ENCODE measurements around the gene TRPM4.
A peak's percentile ranks its signal among the peaks of the same experiment; 100 is the strongest.

Gene TRPM4

GRCh38 chr19:49114630-49115363, 42.8 kb upstream of the TRPM4 start:
- no peak for DNase-seq (ENCODE audit: low read depth)
- TF ChIP-seq CTCF (IDR thresholded peaks at IDR 0.05; ENCODE audit: low read depth, low read length, missing control alignments): no peak
- H3K4me3 ChIP-seq (ENCODE audit: low read depth, low read length): peak overlapping the region; percentile 71

- no peak for TF ChIP-seq CTCF (IDR thresholded peaks at IDR 0.05; ENCODE audit: low read depth, low read length, missing control alignments)
- no peak overlapping the region for H3K4me3 ChIP-seq (ENCODE audit: low read depth, low read length)
- no peak for DNase-seq (ENCODE audit: low read depth)
These were observed 41.0 kb upstream of the TRPM4 start for GRCh38 chr19:49116544-49116943.

- no peak for TF ChIP-seq CTCF (IDR thresholded peaks at IDR 0.05; ENCODE audit: low read depth, low read length, missing control alignments)
- DNase-seq (ENCODE audit: low read depth): no peak
- H3K4me3 ChIP-seq (ENCODE audit: low read depth, low read length): peak overlapping the region; percentile 67
These were observed 39.7 kb upstream of the TRPM4 start for GRCh38 chr19:49117677-49118564.

GRCh38 chr19:49118565-49119410, 38.8 kb upstream of the TRPM4 start, which contains the start of gene C19orf73:
Gene C19orf73 (minus strand): TSS chr19:49119143. CDS start chr19:49119022, 121 bp downstream.
- H3K4me3 ChIP-seq (ENCODE audit: low read depth, low read length): peak within 1 kb of the TSS; percentile 67
- peak; percentile 17 for TF ChIP-seq CTCF (IDR thresholded peaks at IDR 0.05; ENCODE audit: low read depth, low read length, missing control alignments)
- peak; percentile 76 for DNase-seq (ENCODE audit: low read depth)

GRCh38 chr19:49119411-49120324, 37.9 kb upstream of the TRPM4 start, which contains the start of gene PPFIA3:
Gene PPFIA3 (plus strand): TSS chr19:49119544. CDS start chr19:49127874, 8,330 bp downstream.
- no peak for TF ChIP-seq CTCF (IDR thresholded peaks at IDR 0.05; ENCODE audit: low read depth, low read length, missing control alignments)
- peak within 1 kb of the TSS; percentile 67 for H3K4me3 ChIP-seq (ENCODE audit: low read depth, low read length)
- DNase-seq (ENCODE audit: low read depth): no peak

- DNase-seq (ENCODE audit: low read depth): no peak
- H3K4me3 ChIP-seq (ENCODE audit: low read depth, low read length): no peak overlapping the region
- TF ChIP-seq CTCF (IDR thresholded peaks at IDR 0.05; ENCODE audit: low read depth, low read length, missing control alignments): no peak
These were observed 37.3 kb upstream of the TRPM4 start for GRCh38 chr19:49120325-49120683.

Data from GM12864 (cell line).